ENCODE results near the gene CCN5.

The CCN5 gene

DNA sequence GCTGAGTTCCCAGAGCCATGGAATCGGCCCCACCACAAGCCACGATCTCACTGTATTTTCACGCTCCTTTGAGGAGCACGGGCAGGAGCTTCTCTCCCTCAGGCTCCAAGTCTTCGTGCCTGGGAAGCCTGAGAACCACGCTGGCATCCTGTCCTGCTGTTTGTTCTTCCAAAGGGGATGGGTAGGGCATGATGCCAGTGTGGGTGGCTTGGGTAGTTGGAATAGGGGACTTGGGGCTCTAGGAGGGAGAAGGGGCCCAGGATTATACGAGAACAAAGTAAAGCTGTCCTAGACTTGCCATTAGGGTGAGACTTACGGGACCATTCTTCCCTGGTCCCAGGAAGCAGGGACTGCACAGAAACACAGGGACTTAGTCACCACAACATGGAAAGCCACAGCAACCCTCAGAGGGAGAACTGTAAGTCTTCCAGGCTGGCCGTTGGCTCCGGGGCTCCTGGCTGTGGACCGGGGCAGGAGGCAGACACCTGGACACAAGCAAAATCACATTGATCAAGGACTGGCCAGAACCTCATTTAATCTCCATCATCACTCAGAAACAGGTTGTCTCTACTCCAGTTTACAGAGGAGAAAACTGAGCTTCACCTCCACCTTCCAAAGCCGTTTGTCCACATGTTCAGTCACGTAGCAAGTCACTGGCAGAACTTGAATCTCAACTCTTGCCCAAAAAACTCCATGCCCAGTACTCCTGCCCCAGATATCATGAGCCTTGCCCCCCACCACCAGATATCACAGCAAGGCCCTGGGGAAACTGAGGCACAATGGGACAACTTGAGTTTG lies 1.3 kb downstream of the CCN5 start:
- Histone ChIP-seq H3K36me3 (ENCODE audit: insufficient read depth, low read length) (no peaks in the 10 kb centered on the region), H3K4me1 (ENCODE audit: insufficient read depth, low read length) (0 out of 2 replicates have a peak, but pooled peaks cover 3% of the 10 kb centered on the region), H3K9me3 (ENCODE audit: control insufficient read depth, insufficient read depth, low read length) (no peaks in the 10 kb centered on the region), H3K9ac (ENCODE audit: low read depth, low read length) (no peak overlapping the region)

GRCh38 chr20:44717986-44718385 lies 2.8 kb downstream of the CCN5 start:
- Histone ChIP-seq H3K4me1 (ENCODE audit: insufficient read depth, low read length) (0 out of 2 replicates have a peak, but pooled peaks cover 3% of the 10 kb centered on the region), H3K9me3 (ENCODE audit: control insufficient read depth, insufficient read depth, low read length) (no peaks in the 10 kb centered on the region), H3K9ac (ENCODE audit: low read depth, low read length) (no peak overlapping the region), H3K36me3 (ENCODE audit: insufficient read depth, low read length) (no peaks in the 10 kb centered on the region)

- no peaks in the 10 kb centered on the region for H3K9me3 ChIP-seq (ENCODE audit: control insufficient read depth, insufficient read depth, low read length)
- 0 out of 2 replicates have a peak, but pooled peaks cover 3% of the 10 kb centered on the region for H3K4me1 ChIP-seq (ENCODE audit: insufficient read depth, low read length)
- H3K9ac ChIP-seq (ENCODE audit: low read depth, low read length): no peak overlapping the region
- H3K36me3 ChIP-seq (ENCODE audit: insufficient read depth, low read length): no peaks in the 10 kb centered on the region
These were observed 4.7 kb downstream of the CCN5 start for GRCh38 chr20:44719841-44720240.

DNA sequence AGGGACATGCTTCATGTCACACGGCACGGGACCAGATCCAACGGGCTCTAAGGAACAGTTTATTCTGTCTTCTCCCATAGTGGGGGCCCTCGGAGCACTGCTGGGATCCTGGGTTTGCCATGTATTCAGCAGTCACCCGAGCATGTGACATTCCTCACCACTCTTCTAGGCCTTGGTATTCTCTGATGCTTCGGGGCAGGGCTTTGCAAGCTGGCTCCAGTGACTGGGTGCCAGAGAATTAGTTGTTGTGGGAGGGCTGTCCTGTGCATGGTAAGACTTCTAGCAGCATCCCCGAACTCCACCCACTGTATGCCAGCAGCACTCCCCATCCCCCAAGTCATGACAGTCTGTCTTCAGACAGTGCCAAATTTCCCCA lies 5.4 kb downstream of the CCN5 start:
- Histone ChIP-seq H3K4me1 (ENCODE audit: insufficient read depth, low read length) (0 out of 2 replicates have a peak, but pooled peaks cover 3% of the 10 kb centered on the region), H3K9me3 (ENCODE audit: control insufficient read depth, insufficient read depth, low read length) (no peaks in the 10 kb centered on the region), H3K9ac (ENCODE audit: low read depth, low read length) (no peak overlapping the region), H3K36me3 (ENCODE audit: insufficient read depth, low read length) (no peaks in the 10 kb centered on the region)

- Histone ChIP-seq H3K9me3 (ENCODE audit: control insufficient read depth, insufficient read depth, low read length) (no peaks in the 10 kb centered on the region), H3K4me1 (ENCODE audit: insufficient read depth, low read length) (0 out of 2 replicates have a peak, but pooled peaks cover 3% of the 10 kb centered on the region), H3K9ac (ENCODE audit: low read depth, low read length) (no peak overlapping the region), H3K36me3 (ENCODE audit: insufficient read depth, low read length) (no peaks in the 10 kb centered on the region)
These were observed 6.0 kb downstream of the CCN5 start for GRCh38 chr20:44720997-44721784.

DNA sequence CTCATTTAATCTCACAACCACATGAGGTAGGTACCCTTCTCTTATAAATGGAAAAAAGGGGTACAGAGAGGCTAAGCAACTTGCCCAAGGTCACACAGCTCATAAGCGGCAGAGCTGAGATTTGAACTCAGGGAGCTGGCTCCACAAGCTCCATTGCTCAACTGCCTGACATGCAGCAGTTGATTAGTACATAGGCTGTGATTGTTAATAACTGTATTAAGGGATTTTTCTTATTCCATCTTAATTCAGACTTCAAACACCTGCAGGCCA lies 6.6 kb downstream of the CCN5 start:
- H3K9ac ChIP-seq (ENCODE audit: low read depth, low read length): no peak overlapping the region
- H3K9me3 ChIP-seq (ENCODE audit: control insufficient read depth, insufficient read depth, low read length): no peaks in the 10 kb centered on the region
- no peaks in the 10 kb centered on the region for H3K36me3 ChIP-seq (ENCODE audit: insufficient read depth, low read length)
- H3K4me1 ChIP-seq (ENCODE audit: insufficient read depth, low read length): 0 out of 2 replicates have a peak, but pooled peaks cover 3% of the 10 kb centered on the region

DNA sequence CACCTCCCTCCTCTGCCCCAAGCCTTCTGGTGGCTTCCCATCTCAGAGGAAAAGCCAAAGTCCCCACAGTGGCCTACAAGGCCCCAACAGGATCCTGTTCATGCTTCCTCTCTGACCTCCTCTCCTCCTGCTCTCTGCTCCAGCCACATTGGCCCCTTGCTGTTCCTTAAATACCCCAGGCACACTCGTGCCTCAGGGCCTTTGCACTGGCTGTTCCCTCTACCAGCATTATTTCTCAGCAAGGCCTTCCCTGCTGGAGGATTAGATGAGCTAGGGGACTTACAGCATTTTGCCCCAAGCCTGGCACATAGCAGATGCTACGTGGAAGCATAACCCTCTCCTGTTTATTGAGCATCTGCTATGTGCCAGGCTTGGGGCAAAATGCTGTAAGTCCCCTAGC lies 7.8 kb downstream of the CCN5 start:
- Histone ChIP-seq H3K9me3 (ENCODE audit: control insufficient read depth, insufficient read depth, low read length) (no peaks in the 10 kb centered on the region), H3K4me1 (ENCODE audit: insufficient read depth, low read length) (0 out of 2 replicates have a peak, but pooled peaks cover 9% of the 10 kb centered on the region), H3K9ac (ENCODE audit: low read depth, low read length) (no peak overlapping the region), H3K36me3 (ENCODE audit: insufficient read depth, low read length) (no peaks in the 10 kb centered on the region)

GRCh38 chr20:44723391-44723790 lies 8.2 kb downstream of the CCN5 start:
- H3K9ac ChIP-seq (ENCODE audit: low read depth, low read length): no peak overlapping the region
- no peaks in the 10 kb centered on the region for H3K36me3 ChIP-seq (ENCODE audit: insufficient read depth, low read length)
- H3K4me1 ChIP-seq (ENCODE audit: insufficient read depth, low read length): peaks cover 12% of the 10 kb centered on the region
- no peaks in the 10 kb centered on the region for H3K9me3 ChIP-seq (ENCODE audit: control insufficient read depth, insufficient read depth, low read length)

DNA sequence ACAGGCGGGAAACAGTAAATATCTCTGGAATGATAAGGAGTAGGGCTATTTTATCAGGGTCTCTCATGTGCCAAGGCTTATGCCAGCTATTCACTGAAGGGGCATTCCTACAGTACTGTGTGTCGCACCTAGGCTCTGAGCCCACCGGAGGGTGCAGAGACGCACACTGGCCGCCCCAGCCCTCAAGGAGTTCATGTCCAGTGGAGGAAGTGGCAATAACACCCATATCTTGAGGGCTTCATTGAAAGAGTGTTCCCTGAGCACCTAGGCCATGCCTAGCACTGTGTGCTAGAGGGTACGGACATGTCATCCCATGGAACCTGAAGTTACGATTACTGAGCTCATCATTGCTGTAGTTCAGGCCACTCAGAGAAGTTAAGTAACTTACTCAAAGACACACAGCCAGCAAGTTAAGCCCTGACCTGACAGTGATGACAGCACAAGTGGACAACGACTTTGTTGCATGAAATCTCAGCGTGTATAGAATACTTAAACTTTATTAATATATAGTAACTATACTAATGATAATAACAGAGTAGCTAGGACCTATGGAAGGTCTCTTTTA lies 8.7 kb downstream of the CCN5 start:
- Histone ChIP-seq H3K36me3 (ENCODE audit: insufficient read depth, low read length) (no peaks in the 10 kb centered on the region), H3K4me1 (ENCODE audit: insufficient read depth, low read length) (peaks cover 16% of the 10 kb centered on the region), H3K9ac (ENCODE audit: low read depth, low read length) (no peak overlapping the region), H3K9me3 (ENCODE audit: control insufficient read depth, insufficient read depth, low read length) (no peaks in the 10 kb centered on the region)

GRCh38 chr20:44724423-44725091 lies 9.4 kb downstream of the CCN5 start:
- no peak overlapping the region for H3K9ac ChIP-seq (ENCODE audit: low read depth, low read length)
- H3K9me3 ChIP-seq (ENCODE audit: control insufficient read depth, insufficient read depth, low read length): no peaks in the 10 kb centered on the region
- H3K36me3 ChIP-seq (ENCODE audit: insufficient read depth, low read length): no peaks in the 10 kb centered on the region
- peaks cover 22% of the 10 kb centered on the region for H3K4me1 ChIP-seq (ENCODE audit: insufficient read depth, low read length)

- Histone ChIP-seq H3K4me1 (ENCODE audit: insufficient read depth, low read length) (peaks cover 25% of the 10 kb centered on the region), H3K9ac (ENCODE audit: low read depth, low read length) (no peak overlapping the region), H3K36me3 (ENCODE audit: insufficient read depth, low read length) (no peaks in the 10 kb centered on the region), H3K9me3 (ENCODE audit: control insufficient read depth, insufficient read depth, low read length) (no peaks in the 10 kb centered on the region)
These were observed 10.7 kb downstream of the CCN5 start for GRCh38 chr20:44725837-44726236.

DNA sequence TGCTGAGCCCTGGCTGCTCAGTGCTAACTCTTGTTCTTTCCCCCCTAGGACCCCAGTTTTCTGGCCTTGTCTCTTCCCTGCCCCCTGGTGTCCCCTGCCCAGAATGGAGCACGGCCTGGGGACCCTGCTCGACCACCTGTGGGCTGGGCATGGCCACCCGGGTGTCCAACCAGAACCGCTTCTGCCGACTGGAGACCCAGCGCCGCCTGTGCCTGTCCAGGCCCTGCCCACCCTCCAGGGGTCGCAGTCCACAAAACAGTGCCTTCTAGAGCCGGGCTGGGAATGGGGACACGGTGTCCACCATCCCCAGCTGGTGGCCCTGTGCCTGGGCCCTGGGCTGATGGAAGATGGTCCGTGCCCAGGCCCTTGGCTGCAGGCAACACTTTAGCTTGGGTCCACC lies 11.9 kb downstream of the CCN5 start:
- H3K4me1 ChIP-seq (ENCODE audit: insufficient read depth, low read length): peaks cover 27% of the 10 kb centered on the region
- H3K36me3 ChIP-seq (ENCODE audit: insufficient read depth, low read length): no peaks in the 10 kb centered on the region
- H3K9me3 ChIP-seq (ENCODE audit: control insufficient read depth, insufficient read depth, low read length): no peaks in the 10 kb centered on the region
- no peak overlapping the region for H3K9ac ChIP-seq (ENCODE audit: low read depth, low read length)

GRCh38 chr20:44727651-44728050 lies 12.5 kb downstream of the CCN5 start:
- H3K9ac ChIP-seq (ENCODE audit: low read depth, low read length): no peak overlapping the region
- H3K4me1 ChIP-seq (ENCODE audit: insufficient read depth, low read length): peaks cover 33% of the 10 kb centered on the region
- H3K9me3 ChIP-seq (ENCODE audit: control insufficient read depth, insufficient read depth, low read length): no peaks in the 10 kb centered on the region
- no peaks in the 10 kb centered on the region for H3K36me3 ChIP-seq (ENCODE audit: insufficient read depth, low read length)

DNA sequence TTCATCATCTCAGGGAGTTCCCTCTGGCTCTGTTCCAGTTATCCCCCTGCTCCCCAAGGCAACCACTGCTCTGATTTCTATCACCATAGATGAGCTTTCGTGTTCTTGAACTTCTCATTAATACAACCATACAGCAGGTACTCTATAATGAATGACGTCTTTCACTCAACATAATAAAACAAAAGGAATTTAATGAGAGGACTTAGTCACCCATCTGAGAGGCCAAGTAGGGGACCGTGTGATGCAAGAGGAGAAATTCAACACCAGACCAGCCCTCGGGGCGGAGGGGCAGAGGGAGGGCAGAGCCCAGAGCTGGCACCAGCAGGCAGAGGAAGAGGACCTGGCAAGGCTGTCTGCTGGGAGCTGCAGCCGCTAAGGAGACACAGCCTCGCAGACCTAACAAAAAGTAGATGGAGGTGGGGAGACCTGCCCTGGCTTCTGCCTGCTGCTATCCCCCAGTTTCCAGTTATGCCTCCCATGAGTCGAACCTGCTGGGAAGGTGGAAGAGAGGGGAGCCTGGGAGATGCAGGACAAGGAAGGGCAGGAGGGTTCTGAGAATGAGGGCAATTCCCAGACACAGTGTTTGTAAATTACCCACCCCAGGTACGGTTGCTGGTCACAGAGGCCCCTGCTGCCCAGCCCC lies 13.8 kb downstream of the CCN5 start:
- Histone ChIP-seq H3K36me3 (ENCODE audit: insufficient read depth, low read length) (no peaks in the 10 kb centered on the region), H3K9ac (ENCODE audit: low read depth, low read length) (0 out of 2 replicates have a peak overlapping the region, but pooled peaks have one; percentile 18), H3K9me3 (ENCODE audit: control insufficient read depth, insufficient read depth, low read length) (no peaks in the 10 kb centered on the region), H3K4me1 (ENCODE audit: insufficient read depth, low read length) (peaks cover 33% of the 10 kb centered on the region)
